Spleen (tissue), 11 donors: ENCODE results near the gene OAT. TPM values are rescaled to one million over a fixed set of nuclear protein-coding genes. Genes with fewer than 3 reads are reported as not detected.

Experiments
- DNase-seq: peaks from one replicate; pipeline ENCODE4 v3.0.0-alpha.2; 2020
- H3K27ac ChIP-seq, 8 donors: fragments of 200-600 bp; sonication (generic) in 7 of 8; 1 replicate in 4 of 8; 2 replicates in 4 of 8; pipeline versions ENCODE4 v1.5.0 to v1.8.0; 2016 to 2021; ENCODE audit warnings: inconsistent platforms in 4 of 8, mild to moderate bottlenecking in 4 of 8, moderate library complexity in 1 of 8
- H3K27me3 ChIP-seq, 7 donors: fragments of 200-600 bp; sonication (generic) in 6 of 7; replicated peaks in 1 of 7; 1 replicate in 4 of 7; 2 replicates in 3 of 7; pipeline versions ENCODE4 v1.5.0 to v1.8.0; 2016 to 2021; ENCODE audit warnings: inconsistent platforms in 3 of 7, mild to moderate bottlenecking in 1 of 7
- H3K36me3 ChIP-seq, 6 donors: fragments of 200-600 bp; sonication (generic) in 5 of 6; 1 replicate in 4 of 6; 2 replicates in 2 of 6; pipeline versions ENCODE4 v1.5.0 to v1.8.0; 2016 to 2021; ENCODE audit warnings: inconsistent platforms in 2 of 6
- H3K4me1 ChIP-seq, 6 donors: fragments of 200-600 bp; sonication (generic) in 5 of 6; 1 replicate in 3 of 6; 2 replicates in 3 of 6; pipeline versions ENCODE4 v1.5.0 to v1.8.0; 2016 to 2021; ENCODE audit warnings: inconsistent platforms in 3 of 6
- H3K4me3 ChIP-seq, 8 donors: fragments of 200-600 bp; sonication (generic) in 7 of 8; 1 replicate in 4 of 8; 2 replicates in 4 of 8; pipeline versions ENCODE4 v1.5.0 to v1.8.0; 2016 to 2021; ENCODE audit warnings: inconsistent platforms in 4 of 8, mild to moderate bottlenecking in 4 of 8, moderate library complexity in 2 of 8
- H3K9me3 ChIP-seq, 8 donors: fragments of 200-600 bp; sonication (generic) in 7 of 8; 1 replicate in 4 of 8; 2 replicates in 4 of 8; pipeline versions ENCODE4 v1.5.0 to v1.8.0; 2016 to 2021; ENCODE audit warnings: inconsistent platforms in 4 of 8
- CTCF ChIP-seq, 11 experiments: fragments of 200-600 bp in 7 of 11; fragments of 450-650 bp in 4 of 11; sonication (generic) in 4 of 11; IDR thresholded peaks in 8 of 11; conservative IDR thresholded peaks in 3 of 11; 1 replicate in 7 of 11; 2 replicates in 4 of 11; pipeline versions ENCODE4 v1.4.0 to v1.8.0; 2016 to 2021; ENCODE audit warnings: antibody characterized with exemption in 11 of 11, inconsistent platforms in 4 of 11, mild to moderate bottlenecking in 1 of 11
- POLR2A ChIP-seq, 3 donors: fragments of 450-650 bp; IDR thresholded peaks; one replicate each; pipeline ENCODE4 v1.5.1; 2017; ENCODE audit warnings: antibody characterized with exemption in 3 of 3, mild to moderate bottlenecking in 1 of 3
- POLR2AphosphoS5 ChIP-seq, 3 donors: sonication (generic); formaldehyde crosslinking; IDR thresholded peaks; one replicate each; pipeline ENCODE4 v1.5.1; 2017; ENCODE audit warnings: antibody characterized with exemption in 3 of 3
- WGBS, 5 donors: extraction: QIAGEN DNeasy Blood & Tissue Kit in 3 of 5; methylation state at CpG; one replicate each; pipeline versions ENCODE4 v1.1.5 to v1.1.7; 2013 to 2018; 5-methylcytosine and 5-hydroxymethylcytosine counted together
- intact Hi-C: fragments of 100-400 bp; cut with DNase I; formaldehyde crosslinking; loops from one replicate; pipeline ENCODE4 v1.15.0; 2023; ENCODE audit warnings: low total_unique reads
- polyA plus RNA-seq, 3 donors: library from polyadenylated mRNA; stranded (reverse); fragments of 200-250 nt; gene quantifications; one replicate each; pipeline ENCODE4 v1.2.1, GENCODE V29; 2013
- total RNA-seq, 7 donors: library from RNA; depleted of rRNA in 3 of 7; stranded (reverse); fragments of >200 nt in 3 of 7; fragmentation: NEBNext Ultra II Directional in 4 of 7; extraction: Animal tissue kit (Norgen Biotek cat#: 25700) in 4 of 7; gene quantifications; one replicate each; pipeline versions ENCODE4 v1.1.0 to v1.2.1, GENCODE V29; 2016 to 2021
- donor health status: healthy with polysubstance abuse.
- donor health status: DM: no; HTN: no; CAD: no; lungs with moderate emphysema.
- donor health status: DM: no; HTN: no; CAD: no.
- donor health status: Bipolar disorder and iron deficiency.
- donor health status: healthy.
- donor health status: DM: no; HTN: no; CAD: no.
- donor health status: DM: yes; HTN: yes; CAD: no.

The OAT gene
- total and polyA plus RNA-seq, 10 donors = 22.1 to 63.0 (median 47.0) TPM

- Histone ChIP-seq H3K4me1 (peaks cover 0 to 17% (median 10%) of the 10 kb centered on the region in 6 donors), H3K27me3 (no peaks in the 10 kb centered on the region), H3K27ac (no peak overlapping the region), H3K36me3 (no peaks in the 10 kb centered on the region), H3K4me3 (no peak overlapping the region), H3K9me3 (peaks cover 0 to 23% (median 17%) of the 10 kb centered on the region in 8 donors)
- DNase-seq = peak; percentile 58
- intact Hi-C loops = no loop called here
- TF ChIP-seq CTCF (IDR thresholded peaks at IDR 0.05 in 8 of 11, conservative IDR thresholded peaks at IDR 0.05 in 3 of 11) (no peak), POLR2A (IDR thresholded peaks at IDR 0.05) (no peak), POLR2AphosphoS5 (IDR thresholded peaks at IDR 0.05) (no peak)
- WGBS, 5 donors = 65 to 83% (median 81%) methylated on average over 9 of the region's 9 CpGs
These were observed 61.2 kb downstream of the OAT start for GRCh38 chr10:124357561-124357885.

- WGBS, 5 donors = 78 to 92% (median 90%) methylated on average over 12 to 13 of the region's 13 CpGs
- peak; percentile 21 for DNase-seq
- intact Hi-C loops = no loop called here
These were observed 61.8 kb downstream of the OAT start for GRCh38 chr10:124356701-124357560.

GRCh38 chr10:124354411-124355382, 64.0 kb downstream of the OAT start:
- peak overlapping the region in 7 of 8 donors; percentile 17 to 64 (median 37) for H3K4me3 ChIP-seq
- H3K36me3 ChIP-seq = no peaks in the 10 kb centered on the region
- peaks cover 0 to 17% (median 10%) of the 10 kb centered on the region in 6 donors for H3K4me1 ChIP-seq
- H3K27me3 ChIP-seq = no peaks in the 10 kb centered on the region
- intact Hi-C loops = no loop called here
- WGBS, 5 donors = 19 to 25% (median 22%) methylated on average over 29 of the region's 29 CpGs
- peaks cover 0 to 14% (median 10%) of the 10 kb centered on the region in 8 donors for H3K9me3 ChIP-seq
- peak overlapping the region in 7 of 8 donors; percentile 6 to 76 (median 37) for H3K27ac ChIP-seq
- peak; percentile 79 for DNase-seq
- TF ChIP-seq POLR2A (IDR thresholded peaks at IDR 0.05) = no peak
- TF ChIP-seq CTCF (IDR thresholded peaks at IDR 0.05 in 8 of 11, conservative IDR thresholded peaks at IDR 0.05 in 3 of 11) = peak in 1 of 11 experiments; percentile 13
- TF ChIP-seq POLR2AphosphoS5 (IDR thresholded peaks at IDR 0.05) = peak; percentile 15 to 52 (median 37)

More at GRCh38 chr10:124356701-124357560, 61.8 kb downstream of the OAT start:
- Histone ChIP-seq H3K27me3 (no peaks in the 10 kb centered on the region), H3K27ac (no peak overlapping the region), H3K36me3 (no peaks in the 10 kb centered on the region), H3K4me1 (peaks cover 0 to 17% (median 10%) of the 10 kb centered on the region in 6 donors), H3K4me3 (no peak overlapping the region), H3K9me3 (peaks cover 0 to 23% (median 17%) of the 10 kb centered on the region in 8 donors)
- no peak for TF ChIP-seq CTCF (IDR thresholded peaks at IDR 0.05 in 8 of 11, conservative IDR thresholded peaks at IDR 0.05 in 3 of 11)
- no peak for TF ChIP-seq POLR2AphosphoS5 (IDR thresholded peaks at IDR 0.05)
- no peak for TF ChIP-seq POLR2A (IDR thresholded peaks at IDR 0.05)
